Measurements from ENCODE around the gene MIOX. TPM values are rescaled to one million over a fixed set of nuclear protein-coding genes. Genes with fewer than 3 reads are reported as not detected.

The MIOX gene
- total and polyA plus RNA-seq, 2 of the 13 experiments (the other 11 are each of a cell fraction or from before 2014, with no cell fraction given) = 1.5 to 2.9 TPM

DNA sequence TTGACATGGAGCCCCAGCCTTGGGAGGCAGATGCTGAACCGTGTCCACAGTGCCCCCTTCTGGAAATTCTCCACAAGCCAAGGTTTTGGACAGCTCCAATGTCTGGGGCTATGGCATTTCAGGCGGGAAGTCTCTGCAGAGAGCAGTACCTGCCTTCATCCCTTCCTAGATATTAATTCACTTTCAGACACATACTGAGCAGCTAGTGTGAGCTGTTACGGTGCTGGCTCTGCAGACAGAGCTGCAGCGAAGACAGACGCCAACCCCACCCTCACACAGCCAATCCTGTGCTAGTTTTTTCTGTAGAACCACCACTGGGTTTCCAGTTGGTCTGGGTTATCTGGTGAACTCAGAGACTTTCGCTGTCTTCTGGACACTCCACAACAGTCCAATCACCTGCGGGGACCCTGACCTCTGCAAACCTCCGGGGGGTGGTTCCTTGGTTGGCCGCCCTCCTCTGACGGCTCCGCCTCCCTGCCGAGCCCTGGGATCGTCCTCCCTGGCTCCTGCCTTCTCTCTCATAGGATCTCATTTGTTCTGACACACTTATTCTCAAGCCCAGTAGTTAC lies 11.7 kb downstream of the MIOX start (continued):
- TF ChIP-seq, protein P1, sequence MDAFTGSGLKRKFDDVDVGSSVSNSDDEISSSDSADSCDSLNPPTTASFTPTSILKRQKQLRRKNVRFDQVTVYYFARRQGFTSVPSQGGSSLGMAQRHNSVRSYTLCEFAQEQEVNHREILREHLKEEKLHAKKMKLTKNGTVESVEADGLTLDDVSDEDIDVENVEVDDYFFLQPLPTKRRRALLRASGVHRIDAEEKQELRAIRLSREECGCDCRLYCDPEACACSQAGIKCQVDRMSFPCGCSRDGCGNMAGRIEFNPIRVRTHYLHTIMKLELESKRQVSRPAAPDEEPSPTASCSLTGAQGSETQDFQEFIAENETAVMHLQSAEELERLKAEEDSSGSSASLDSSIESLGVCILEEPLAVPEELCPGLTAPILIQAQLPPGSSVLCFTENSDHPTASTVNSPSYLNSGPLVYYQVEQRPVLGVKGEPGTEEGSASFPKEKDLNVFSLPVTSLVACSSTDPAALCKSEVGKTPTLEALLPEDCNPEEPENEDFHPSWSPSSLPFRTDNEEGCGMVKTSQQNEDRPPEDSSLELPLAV (CRISPR knock-in tag; conservative IDR thresholded peaks at IDR 0.05; ENCODE audit: low read depth) = no peak
- TF ChIP-seq MEIS1 (CRISPR knock-in tag; IDR thresholded peaks at IDR 0.05; ENCODE audit: borderline replicate concordance) = no peak
- no peak for TF ChIP-seq FOXK2 (IDR thresholded peaks at IDR 0.05)
- TF ChIP-seq, protein P2, sequence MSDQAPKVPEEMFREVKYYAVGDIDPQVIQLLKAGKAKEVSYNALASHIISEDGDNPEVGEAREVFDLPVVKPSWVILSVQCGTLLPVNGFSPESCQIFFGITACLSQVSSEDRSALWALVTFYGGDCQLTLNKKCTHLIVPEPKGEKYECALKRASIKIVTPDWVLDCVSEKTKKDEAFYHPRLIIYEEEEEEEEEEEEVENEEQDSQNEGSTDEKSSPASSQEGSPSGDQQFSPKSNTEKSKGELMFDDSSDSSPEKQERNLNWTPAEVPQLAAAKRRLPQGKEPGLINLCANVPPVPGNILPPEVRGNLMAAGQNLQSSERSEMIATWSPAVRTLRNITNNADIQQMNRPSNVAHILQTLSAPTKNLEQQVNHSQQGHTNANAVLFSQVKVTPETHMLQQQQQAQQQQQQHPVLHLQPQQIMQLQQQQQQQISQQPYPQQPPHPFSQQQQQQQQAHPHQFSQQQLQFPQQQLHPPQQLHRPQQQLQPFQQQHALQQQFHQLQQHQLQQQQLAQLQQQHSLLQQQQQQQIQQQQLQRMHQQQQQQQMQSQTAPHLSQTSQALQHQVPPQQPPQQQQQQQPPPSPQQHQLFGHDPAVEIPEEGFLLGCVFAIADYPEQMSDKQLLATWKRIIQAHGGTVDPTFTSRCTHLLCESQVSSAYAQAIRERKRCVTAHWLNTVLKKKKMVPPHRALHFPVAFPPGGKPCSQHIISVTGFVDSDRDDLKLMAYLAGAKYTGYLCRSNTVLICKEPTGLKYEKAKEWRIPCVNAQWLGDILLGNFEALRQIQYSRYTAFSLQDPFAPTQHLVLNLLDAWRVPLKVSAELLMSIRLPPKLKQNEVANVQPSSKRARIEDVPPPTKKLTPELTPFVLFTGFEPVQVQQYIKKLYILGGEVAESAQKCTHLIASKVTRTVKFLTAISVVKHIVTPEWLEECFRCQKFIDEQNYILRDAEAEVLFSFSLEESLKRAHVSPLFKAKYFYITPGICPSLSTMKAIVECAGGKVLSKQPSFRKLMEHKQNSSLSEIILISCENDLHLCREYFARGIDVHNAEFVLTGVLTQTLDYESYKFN (CRISPR knock-in tag; conservative IDR thresholded peaks at IDR 0.05) = peak; percentile 51
- TF ChIP-seq EP300 (IDR thresholded peaks at IDR 0.05; ENCODE audit: low read depth in 2 of 2, low read length in 2 of 2) = no peak
- no peak for TF ChIP-seq EP300 (CRISPR knock-in tag; IDR thresholded peaks at IDR 0.05; ENCODE audit: borderline replicate concordance)
- 0 out of 2 replicates have a peak, but pooled peaks have one; percentile 17 for TF ChIP-seq ERF (CRISPR knock-in tag; IDR thresholded peaks at IDR 0.05)
- no peak for TF ChIP-seq WIZ (CRISPR knock-in tag; IDR thresholded peaks at IDR 0.05)
- TF ChIP-seq, protein P3, sequence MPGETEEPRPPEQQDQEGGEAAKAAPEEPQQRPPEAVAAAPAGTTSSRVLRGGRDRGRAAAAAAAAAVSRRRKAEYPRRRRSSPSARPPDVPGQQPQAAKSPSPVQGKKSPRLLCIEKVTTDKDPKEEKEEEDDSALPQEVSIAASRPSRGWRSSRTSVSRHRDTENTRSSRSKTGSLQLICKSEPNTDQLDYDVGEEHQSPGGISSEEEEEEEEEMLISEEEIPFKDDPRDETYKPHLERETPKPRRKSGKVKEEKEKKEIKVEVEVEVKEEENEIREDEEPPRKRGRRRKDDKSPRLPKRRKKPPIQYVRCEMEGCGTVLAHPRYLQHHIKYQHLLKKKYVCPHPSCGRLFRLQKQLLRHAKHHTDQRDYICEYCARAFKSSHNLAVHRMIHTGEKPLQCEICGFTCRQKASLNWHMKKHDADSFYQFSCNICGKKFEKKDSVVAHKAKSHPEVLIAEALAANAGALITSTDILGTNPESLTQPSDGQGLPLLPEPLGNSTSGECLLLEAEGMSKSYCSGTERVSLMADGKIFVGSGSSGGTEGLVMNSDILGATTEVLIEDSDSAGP (CRISPR knock-in tag; IDR thresholded peaks at IDR 0.05; ENCODE audit: borderline replicate concordance) = peak; percentile 47; the same call in 1 of the 2 replicates
- TF ChIP-seq HOXA5 (CRISPR knock-in tag; IDR thresholded peaks at IDR 0.05) = no peak
- TF ChIP-seq FOXP1 (IDR thresholded peaks at IDR 0.05) = no peak
- TF ChIP-seq FOXP1 (CRISPR knock-in tag; IDR thresholded peaks at IDR 0.05) = no peak
- no peak for TF ChIP-seq ZNF589 (CRISPR knock-in tag; conservative IDR thresholded peaks at IDR 0.05)
- TF ChIP-seq, protein P4, sequence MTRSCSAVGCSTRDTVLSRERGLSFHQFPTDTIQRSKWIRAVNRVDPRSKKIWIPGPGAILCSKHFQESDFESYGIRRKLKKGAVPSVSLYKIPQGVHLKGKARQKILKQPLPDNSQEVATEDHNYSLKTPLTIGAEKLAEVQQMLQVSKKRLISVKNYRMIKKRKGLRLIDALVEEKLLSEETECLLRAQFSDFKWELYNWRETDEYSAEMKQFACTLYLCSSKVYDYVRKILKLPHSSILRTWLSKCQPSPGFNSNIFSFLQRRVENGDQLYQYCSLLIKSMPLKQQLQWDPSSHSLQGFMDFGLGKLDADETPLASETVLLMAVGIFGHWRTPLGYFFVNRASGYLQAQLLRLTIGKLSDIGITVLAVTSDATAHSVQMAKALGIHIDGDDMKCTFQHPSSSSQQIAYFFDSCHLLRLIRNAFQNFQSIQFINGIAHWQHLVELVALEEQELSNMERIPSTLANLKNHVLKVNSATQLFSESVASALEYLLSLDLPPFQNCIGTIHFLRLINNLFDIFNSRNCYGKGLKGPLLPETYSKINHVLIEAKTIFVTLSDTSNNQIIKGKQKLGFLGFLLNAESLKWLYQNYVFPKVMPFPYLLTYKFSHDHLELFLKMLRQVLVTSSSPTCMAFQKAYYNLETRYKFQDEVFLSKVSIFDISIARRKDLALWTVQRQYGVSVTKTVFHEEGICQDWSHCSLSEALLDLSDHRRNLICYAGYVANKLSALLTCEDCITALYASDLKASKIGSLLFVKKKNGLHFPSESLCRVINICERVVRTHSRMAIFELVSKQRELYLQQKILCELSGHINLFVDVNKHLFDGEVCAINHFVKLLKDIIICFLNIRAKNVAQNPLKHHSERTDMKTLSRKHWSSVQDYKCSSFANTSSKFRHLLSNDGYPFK (CRISPR knock-in tag; IDR thresholded peaks at IDR 0.05; ENCODE audit: borderline replicate concordance) = no peak; the same call in 1 of the 2 replicates
- TF ChIP-seq, protein P5, sequence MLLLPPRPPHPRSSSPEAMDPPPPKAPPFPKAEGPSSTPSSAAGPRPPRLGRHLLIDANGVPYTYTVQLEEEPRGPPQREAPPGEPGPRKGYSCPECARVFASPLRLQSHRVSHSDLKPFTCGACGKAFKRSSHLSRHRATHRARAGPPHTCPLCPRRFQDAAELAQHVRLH (CRISPR knock-in tag; IDR thresholded peaks at IDR 0.05; ENCODE audit: borderline replicate concordance, low read depth) = peak; percentile 39; the same call in 1 of the 2 replicates
- TF ChIP-seq, protein P6, sequence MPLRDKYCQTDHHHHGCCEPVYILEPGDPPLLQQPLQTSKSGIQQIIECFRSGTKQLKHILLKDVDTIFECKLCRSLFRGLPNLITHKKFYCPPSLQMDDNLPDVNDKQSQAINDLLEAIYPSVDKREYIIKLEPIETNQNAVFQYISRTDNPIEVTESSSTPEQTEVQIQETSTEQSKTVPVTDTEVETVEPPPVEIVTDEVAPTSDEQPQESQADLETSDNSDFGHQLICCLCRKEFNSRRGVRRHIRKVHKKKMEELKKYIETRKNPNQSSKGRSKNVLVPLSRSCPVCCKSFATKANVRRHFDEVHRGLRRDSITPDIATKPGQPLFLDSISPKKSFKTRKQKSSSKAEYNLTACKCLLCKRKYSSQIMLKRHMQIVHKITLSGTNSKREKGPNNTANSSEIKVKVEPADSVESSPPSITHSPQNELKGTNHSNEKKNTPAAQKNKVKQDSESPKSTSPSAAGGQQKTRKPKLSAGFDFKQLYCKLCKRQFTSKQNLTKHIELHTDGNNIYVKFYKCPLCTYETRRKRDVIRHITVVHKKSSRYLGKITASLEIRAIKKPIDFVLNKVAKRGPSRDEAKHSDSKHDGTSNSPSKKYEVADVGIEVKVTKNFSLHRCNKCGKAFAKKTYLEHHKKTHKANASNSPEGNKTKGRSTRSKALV (CRISPR knock-in tag; IDR thresholded peaks at IDR 0.05) = no peak; the same call in 1 of the 2 replicates
- no peak for TF ChIP-seq EED (CRISPR knock-in tag; IDR thresholded peaks at IDR 0.05)
- TF ChIP-seq KLF15 (CRISPR knock-in tag; IDR thresholded peaks at IDR 0.05; ENCODE audit: borderline replicate concordance) = no peak
